ENCODE measurements around the gene MUC6.

MUC6 gene

DNA sequence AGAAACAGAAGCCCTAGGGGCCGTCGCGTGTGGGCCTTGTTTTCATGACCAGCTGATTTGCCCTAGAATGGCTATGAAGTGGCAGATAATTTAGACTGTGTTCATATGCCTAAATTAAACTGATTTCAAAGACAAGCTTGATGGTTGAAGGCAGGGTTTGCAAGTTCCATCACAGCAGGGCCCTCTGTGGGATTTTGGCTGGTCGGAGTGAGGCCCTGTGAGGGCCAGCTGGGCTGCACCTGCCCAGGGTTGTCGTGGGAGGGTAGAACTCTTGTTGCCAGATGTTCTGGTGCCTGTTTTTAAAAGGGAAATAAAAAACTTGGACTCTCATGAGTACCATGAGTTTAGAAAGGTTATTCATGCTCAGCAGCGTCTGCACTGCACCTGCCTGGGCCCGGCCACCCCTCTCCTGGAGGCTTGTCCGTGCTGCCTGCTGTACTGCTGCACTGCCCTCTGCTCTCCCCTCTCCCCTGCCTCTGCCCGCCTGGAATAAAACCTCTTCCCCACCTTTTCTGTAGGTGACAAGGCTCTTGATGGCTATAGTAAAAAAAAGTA lies 66.8 kb downstream of the MUC6 start:
- H3K36me3 Mint-ChIP-seq = peaks cover 34% of the 10 kb centered on the region
- H3K4me1 Mint-ChIP-seq = peaks cover 29% of the 10 kb centered on the region
- no peak for DNase-seq
- peaks cover 2% of the 10 kb centered on the region for H3K9me3 Mint-ChIP-seq
- peak overlapping the region; percentile 10 for H3K27ac Mint-ChIP-seq
- CTCF ChIA-PET = no interaction called here
- H3K4me3 Mint-ChIP-seq = no peak overlapping the region
- H3K27me3 Mint-ChIP-seq = no peaks in the 10 kb centered on the region

DNA sequence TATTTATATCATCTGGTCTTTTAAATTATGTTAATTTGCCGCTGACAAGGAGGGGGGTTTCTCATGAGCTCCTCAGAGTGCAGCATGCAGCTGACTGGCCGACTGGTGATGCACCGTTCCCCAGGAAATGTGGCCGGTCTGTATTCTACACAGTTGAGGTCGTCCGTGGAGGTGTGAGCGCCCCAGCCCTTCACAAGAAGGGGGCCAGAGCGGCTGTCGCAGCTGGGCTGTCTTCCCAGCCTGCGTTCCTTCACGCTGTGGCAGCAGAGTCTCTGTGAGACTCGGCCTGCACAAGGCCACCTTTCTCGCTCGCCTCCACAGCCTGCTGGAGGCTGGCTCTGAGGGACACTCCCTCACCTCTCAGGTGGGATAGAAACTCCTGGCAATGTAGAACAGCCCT lies 67.7 kb downstream of the MUC6 start:
- H3K27me3 Mint-ChIP-seq = no peaks in the 10 kb centered on the region
- peaks cover 28% of the 10 kb centered on the region for H3K4me1 Mint-ChIP-seq
- peaks cover 40% of the 10 kb centered on the region for H3K36me3 Mint-ChIP-seq
- peaks cover 6% of the 10 kb centered on the region for H3K9me3 Mint-ChIP-seq
- no peak overlapping the region for H3K27ac Mint-ChIP-seq
- CTCF ChIA-PET = no interaction called here
- DNase-seq = no peak
- H3K4me3 Mint-ChIP-seq = no peak overlapping the region

DNA sequence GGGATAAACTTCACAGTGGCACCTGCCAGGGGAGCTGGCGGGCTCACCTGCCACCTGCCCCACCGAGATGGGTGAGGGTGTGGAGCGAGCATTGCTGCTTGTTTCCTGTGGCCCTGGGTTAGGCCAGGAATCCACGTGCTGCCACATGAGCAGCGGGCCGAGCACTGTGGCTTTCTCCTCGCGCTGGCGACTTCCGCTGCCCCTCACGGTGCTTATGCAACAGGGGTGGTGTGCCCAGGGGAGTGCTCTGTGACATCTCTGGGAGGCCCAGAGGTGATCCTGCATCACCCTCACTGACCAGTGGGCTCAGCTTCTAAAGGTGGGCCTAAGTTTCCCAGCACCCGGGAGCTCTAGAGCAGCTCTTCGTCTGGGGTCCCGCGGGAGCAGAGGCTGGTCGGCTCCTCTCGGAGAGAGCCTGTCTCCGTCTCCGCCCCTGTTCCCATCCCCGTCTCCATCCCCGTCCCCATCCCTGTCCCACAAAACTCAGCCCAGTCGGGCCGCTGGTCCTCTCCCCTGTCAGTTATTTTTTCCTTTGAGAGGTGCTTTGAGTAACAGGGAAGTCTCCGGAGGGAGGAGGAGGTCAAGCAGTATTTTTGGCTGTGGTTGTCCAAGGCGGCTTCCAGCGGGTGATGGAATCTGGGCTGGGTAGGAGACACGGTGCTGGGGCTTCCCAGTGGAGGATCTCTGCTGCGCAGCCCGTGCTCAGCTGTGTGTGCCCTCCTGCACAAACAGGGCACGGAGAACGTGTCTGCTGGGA lies 68.3 kb downstream of the MUC6 start:
- H3K36me3 Mint-ChIP-seq = peaks cover 41% of the 10 kb centered on the region
- no peaks in the 10 kb centered on the region for H3K27me3 Mint-ChIP-seq
- no peak for DNase-seq
- H3K27ac Mint-ChIP-seq = no peak overlapping the region
- peaks cover 28% of the 10 kb centered on the region for H3K4me1 Mint-ChIP-seq
- no peak overlapping the region for H3K4me3 Mint-ChIP-seq
- H3K9me3 Mint-ChIP-seq = peaks cover 6% of the 10 kb centered on the region
- CTCF ChIA-PET = no interaction called here

DNA sequence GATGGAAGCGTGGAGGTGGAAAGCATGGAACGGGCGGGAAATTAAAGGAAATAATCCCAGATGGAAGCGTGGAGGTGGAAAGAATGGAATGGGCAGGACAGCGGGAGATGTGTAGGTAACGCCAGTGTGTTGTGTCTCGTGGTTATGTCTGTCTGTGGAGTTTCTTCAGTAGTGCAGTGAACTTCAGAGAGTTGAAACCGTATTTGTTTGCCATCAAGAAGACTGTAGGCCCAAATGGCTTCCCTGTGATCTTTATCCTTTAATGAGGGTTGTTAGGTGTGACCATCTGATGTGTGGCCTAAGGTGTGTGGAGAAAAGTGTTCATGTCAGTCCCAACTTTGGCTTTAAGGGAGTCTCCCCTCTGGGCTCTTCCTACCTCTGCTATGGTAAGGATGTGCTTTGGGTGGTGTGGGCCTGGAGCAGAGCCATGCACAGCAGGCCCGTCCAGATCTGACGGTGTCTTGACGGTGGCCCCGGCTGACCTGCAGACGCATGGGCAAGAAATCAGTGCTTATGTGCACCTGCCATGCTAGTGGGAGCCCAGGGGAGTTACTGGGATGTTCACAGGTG lies 71.2 kb downstream of the MUC6 start:
- Mint-ChIP-seq H3K4me1 (peaks cover 20% of the 10 kb centered on the region), H3K4me3 (no peak overlapping the region), H3K9me3 (peaks cover 6% of the 10 kb centered on the region), H3K36me3 (peaks cover 30% of the 10 kb centered on the region), H3K27ac (no peak overlapping the region), H3K27me3 (no peaks in the 10 kb centered on the region)
- no peak for DNase-seq
- CTCF ChIA-PET = no interaction called here

DNA sequence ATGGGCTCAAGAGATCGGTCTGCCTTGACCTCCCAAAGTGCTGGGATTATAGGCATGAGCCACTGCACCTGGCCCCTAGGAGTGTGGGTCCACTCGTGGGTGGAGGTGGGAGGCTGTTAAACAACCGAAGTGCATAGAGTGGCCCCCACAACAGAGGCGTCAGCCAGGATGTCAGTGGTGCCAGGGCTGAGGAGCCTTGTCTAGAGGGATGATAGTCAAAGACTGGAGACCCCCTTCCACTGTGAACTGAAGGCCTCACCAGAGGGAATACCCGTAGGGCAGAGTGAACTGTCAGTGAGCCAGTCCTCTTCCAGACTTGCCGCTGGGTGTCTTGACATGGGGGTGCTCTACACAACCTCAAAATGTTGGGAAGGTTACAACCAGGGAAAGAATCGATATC lies 72.7 kb downstream of the MUC6 start:
- Mint-ChIP-seq H3K27ac (no peak overlapping the region), H3K4me3 (no peak overlapping the region), H3K36me3 (peaks cover 26% of the 10 kb centered on the region), H3K27me3 (no peaks in the 10 kb centered on the region), H3K4me1 (peaks cover 9% of the 10 kb centered on the region), H3K9me3 (peaks cover 6% of the 10 kb centered on the region)
- DNase-seq = no peak
- CTCF ChIA-PET = no interaction called here

Data from activated naive CD4-positive, alpha-beta T cell treated with anti-CD3 and anti-CD28 coated beads, Interleukin-2, amount 10 ng/mL, durations not matched to agents 7 days and 5 days (primary cell).